Measurements from ENCODE around the gene UBASH3A.
A peak's percentile ranks its signal among the peaks of the same experiment; 100 is the strongest.

UBASH3A gene

DNA sequence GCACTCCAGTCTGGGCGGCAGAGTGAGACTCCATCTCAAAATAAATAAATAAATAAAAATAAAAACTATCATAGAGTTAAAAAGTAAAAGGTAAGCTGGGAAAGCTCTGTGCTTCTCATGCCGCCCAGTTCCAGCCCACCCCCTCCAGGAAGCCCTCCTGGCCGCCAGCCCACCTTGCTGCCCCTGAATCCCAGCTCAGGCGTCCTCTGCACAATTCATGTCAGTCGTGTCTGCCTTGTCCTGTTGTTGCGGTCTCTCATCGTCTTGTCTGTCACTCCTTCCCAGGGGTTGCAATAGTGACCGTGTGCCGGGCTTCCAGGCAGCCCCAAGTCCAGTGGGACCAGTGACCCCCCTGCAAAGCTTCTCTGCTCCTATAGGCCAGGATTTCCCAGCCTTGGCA is 48.2 kb downstream of the UBASH3A start:
- no peak for DNase-seq (ENCODE audit: low read depth)

DNA sequence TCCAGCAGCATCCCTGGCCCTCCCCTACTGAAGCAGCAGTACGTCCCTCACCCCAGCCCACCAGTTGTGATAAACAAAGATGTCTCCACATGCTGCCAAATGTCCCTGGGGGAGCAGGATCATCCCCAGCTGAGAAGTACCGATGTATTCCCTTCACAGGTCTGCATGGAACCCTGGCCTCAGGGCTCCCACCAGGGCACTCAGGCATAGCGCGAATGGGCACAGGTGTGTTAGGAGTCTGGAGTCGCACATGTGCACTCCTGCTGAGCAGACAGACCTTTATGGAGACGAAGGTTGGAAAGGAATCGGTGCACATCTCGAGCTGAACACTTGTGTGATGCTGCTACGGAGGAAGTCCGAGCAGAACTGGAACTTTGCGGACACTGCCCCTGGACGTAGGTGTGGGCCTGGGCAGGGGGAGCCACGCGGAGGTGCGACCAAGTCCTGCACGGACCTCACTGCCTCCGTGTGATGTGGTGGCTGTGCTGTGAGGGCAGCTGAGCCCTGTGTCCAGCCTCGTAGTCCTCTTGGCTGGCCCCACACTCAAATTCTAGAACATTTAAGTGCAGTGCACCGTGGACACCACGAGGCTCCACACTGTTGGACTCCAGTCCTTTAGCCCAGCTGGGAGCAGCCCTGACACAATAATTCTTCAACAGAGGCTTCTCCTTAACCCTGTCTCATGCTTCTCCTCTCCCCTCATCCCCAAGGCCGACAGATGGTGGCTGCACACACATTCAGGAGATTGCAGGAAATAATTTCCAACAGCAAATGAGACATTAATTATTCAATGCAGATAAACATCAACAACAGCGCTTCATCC is 48.9 kb downstream of the UBASH3A start:
- no peak for DNase-seq (ENCODE audit: low read depth)

DNA sequence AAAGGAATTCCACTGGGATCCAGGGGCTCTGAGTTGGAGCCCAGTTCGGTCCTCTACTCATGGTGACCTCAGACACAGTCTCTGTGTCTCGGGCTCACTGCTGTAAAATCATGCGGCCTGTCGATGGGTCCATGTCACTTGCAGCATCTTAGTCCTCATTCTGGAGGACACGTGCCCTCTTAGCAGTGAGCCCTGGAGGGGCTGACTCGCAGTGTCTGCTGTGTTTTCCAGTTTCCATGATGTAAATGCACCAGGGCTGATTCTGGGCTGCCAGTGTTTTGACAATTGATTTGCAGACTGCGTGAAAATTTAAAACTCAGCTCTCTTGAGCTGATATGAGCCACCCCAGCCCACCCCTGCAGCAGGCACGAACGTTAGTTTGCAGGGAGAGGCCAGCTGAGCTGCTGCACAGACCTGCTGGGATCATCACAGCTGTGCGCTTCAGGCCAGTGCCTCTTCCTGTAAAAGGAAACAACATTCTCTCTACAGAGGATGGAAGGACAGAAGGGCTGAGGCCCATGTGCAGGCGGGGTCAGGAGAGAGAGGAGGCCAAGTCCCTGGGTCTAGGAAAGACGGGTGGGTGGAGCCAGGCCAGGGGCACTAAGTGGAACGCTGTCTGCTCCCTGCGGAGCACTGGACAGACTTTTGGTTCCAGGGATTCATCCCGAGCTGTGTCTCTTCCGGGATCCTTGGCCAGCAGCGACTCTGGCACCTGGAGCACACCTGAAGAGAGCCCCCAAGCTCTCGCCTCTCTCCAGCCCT is 49.7 kb downstream of the UBASH3A start:
- no peak for DNase-seq (ENCODE audit: low read depth)

DNA sequence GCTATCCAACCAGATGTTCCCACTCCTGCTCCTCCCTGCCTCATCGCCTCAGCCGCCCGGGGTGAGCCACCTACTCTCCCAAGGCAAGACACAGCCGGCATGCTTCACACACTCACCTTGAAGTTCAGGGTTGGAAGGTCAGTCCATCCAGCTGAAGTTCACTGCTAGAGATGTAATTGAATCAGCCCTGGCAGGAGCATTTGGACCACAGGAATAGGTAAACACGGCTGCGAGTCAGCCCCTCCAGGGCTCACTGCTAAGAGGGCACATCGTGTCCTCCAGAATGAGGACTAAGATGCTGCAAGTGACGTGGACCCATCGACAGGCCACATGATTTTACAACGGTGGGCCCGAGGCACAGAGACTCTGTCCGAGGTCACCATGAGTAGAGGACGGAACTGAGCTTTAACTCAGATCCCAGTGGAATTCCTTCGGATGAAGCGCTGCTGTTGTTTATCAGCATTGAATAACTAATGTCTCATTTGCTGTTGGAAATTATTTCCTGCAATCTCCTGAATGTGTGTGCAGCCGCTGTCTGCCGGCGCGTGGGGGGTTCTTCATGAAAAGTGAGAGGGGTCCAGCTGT is 50.4 kb downstream of the UBASH3A start:
- no peak for DNase-seq (ENCODE audit: low read depth)

DNA sequence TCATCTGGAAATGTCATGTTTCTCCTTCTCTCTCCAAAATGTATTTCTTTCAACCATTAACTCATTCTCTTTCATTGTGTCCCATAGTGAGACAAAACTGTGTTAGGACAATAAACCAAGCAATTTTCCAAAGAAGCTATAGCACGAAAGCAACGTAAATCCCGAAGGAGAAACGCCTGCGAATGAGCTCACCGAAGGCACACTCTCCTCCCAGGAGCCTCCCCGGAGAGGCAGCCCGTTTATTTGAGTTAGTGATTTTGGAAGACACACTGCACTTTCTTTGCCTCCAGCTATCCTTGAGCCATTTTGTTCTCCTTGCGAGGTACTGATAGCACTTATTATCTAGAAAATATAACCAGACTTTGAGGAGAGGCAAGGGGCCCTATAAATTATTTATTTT is 51.1 kb downstream of the UBASH3A start:
- no peak for DNase-seq (ENCODE audit: low read depth)

DNA sequence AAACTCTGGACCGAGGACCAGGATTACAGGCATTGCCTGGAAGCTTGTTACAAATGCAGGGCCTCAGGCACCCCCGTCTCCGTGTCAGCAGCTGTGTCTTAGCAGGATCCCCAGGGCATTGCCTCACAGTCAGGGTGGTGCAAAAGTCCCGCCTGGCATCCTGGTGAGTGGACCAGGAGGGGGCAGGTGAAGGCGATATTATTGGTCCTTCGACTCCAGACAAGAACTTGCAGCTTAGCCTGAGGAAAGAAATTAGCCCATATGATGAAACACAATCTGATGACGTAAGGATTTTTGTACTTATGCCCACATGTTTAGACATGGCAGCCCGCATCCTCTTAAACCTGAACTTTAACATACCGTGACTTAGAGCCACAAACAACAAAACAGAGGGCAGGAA is 51.5 kb downstream of the UBASH3A start:
- no peak for DNase-seq (ENCODE audit: low read depth)

DNA sequence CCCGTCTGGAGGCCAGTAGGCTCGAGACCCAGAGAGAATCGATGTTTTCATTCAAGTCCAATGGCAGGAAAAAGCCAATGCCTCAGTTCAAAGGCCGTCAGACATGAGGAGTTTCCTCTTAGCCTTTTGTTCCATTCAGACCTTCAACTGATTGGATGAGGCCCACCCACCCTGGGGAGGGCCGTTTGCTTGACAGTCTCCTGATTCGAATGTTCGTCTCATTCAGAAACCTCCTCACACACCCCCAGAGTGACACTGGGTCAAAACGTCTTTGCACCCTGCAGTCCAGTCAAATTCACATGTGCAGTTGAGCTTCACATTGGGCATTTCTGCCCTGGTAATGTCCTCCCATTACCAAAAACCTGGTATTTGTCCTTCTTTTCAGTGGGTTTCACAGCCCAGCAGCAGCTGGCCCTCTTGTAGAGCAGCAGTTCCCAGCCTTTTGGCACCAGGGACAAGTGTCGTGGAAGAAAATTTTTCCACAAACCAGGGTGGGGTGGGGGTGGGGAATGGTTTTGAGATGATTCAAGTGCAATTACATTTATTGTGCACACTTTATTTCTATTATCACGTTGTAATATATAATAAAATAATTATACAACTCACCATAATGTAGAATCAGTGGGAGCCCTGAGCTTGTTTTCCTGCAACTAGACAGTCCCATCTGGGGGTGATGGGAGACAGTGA is 52.2 kb downstream of the UBASH3A start:
- DNase-seq (ENCODE audit: low read depth), result no peak

DNA sequence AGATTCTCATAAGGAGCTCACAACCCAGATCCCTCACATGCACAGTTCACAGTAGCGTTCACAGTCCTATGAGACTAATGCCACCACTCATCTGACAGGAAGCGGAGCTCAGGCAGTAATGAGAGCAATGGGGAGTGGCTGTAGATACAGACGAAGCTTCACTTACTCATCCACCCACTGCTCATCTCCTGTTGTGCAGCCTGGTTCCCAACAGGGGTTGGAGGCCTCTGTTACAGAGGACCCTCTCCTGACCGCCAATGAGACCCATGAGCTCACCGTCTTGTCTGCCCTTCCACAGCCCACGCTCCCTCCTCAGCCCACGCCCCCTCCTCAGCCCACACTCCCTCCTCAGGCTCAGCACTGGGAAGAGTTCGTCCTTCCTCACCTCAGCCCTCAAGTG is 52.8 kb downstream of the UBASH3A start:
- peak; percentile 34 for DNase-seq (ENCODE audit: low read depth)

DNA sequence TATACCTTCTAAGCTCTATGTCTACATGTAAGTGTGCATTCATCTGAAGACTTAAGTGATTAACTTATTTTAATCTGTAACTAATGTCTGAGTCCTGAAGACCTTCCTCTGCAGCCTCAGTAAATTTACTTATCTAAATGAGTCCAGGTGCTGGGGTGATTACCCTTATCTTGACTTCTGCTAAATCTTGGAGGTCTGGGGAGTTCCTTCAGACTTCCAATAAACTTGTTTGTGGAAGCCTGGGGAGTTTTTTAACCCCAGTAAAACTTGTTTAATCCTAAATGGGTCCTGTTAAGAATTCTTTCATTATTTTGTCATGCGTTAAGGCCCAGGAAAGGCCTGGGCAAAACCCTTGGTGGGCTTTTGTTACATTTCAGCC is 55.4 kb downstream of the UBASH3A start:
- no peak for DNase-seq (ENCODE audit: low read depth)

DNA sequence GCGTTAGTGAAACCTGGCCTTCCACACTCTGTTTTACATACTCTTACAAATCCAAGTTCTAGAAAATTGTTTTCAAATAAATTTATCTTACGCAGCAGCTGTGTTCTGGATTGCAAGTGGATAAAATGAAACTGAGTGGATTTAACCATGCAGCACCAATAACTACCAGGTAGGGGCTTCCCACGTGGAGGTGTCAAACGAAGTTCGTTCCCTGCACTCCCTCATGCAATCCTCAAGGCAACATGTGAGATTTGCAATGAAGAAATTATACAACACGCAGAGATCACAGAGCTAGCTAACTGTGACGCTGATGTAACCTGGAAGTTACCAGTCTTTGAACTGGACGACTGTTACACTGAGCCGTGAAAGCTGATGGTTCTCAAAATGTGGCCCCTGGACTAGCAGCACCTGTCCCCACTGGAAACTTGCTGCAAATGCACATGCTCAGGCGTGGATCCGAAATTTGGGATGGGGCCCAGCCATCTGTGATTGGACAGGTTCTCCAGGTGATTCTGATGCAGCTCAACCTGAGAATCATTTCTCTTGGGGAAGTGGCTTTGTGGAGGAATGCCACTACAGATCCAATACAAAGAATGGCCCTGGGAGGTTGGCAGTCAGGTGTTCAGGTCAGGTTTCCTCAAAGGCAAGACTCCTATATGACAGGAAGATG is 56.0 kb downstream of the UBASH3A start:
- DNase-seq (ENCODE audit: low read depth), result no peak

DNA sequence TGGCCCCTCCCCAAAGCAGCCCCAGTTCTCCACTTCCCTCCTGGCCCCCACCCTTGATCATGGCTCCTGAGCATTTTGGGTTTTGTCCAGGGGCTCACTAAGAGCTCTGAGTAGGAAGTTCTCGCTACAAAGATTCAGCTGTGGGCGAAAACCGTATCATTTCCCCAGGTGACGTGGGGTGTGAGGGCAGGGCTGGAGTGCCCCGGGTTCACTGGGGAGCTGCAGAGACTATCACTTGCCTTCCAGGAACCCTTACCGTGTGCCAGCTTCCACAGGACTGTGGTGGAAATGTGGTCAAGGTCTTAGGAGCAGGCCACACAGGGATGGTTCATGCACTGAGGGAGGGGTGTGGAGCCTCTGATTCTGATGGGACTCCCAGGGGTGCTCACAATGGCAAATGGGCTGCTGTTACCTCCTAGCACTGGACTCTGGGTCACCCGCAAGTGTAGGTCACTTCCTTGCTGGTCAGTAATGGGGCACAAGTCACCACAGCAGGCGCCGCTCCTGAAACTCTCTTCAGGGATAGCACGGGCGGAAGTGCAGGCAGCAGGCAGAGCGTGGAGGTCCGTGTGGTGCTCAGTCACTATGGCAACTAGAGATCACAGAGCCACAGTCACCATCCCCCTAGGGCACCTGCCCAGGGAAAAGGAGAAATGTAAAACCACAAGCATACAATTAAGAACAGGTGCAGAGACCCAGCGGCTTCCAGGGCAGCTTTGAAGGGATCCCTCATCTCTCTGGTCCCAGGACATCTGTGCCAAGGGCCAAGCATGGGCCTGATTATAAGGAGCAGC is 56.9 kb downstream of the UBASH3A start:
- DNase-seq (ENCODE audit: low read depth), result peak; percentile 20

DNA sequence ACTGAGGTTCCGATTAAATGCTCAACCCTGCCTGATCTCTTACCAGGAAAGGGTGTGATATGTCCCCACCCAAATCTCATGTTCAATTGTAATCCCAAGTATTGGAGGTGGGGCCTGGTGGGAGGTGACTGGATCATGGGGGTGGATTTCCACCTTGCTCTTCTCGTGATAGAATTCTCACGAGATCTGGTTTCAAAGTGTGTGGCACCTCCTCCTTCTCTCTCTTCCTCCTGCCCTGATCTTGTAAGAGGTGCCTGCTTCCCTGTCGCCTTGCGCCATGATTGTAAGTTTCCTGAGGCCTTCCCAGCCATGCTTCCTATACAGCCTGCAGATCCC is 57.5 kb downstream of the UBASH3A start:
- no peak for DNase-seq (ENCODE audit: low read depth)

DNA sequence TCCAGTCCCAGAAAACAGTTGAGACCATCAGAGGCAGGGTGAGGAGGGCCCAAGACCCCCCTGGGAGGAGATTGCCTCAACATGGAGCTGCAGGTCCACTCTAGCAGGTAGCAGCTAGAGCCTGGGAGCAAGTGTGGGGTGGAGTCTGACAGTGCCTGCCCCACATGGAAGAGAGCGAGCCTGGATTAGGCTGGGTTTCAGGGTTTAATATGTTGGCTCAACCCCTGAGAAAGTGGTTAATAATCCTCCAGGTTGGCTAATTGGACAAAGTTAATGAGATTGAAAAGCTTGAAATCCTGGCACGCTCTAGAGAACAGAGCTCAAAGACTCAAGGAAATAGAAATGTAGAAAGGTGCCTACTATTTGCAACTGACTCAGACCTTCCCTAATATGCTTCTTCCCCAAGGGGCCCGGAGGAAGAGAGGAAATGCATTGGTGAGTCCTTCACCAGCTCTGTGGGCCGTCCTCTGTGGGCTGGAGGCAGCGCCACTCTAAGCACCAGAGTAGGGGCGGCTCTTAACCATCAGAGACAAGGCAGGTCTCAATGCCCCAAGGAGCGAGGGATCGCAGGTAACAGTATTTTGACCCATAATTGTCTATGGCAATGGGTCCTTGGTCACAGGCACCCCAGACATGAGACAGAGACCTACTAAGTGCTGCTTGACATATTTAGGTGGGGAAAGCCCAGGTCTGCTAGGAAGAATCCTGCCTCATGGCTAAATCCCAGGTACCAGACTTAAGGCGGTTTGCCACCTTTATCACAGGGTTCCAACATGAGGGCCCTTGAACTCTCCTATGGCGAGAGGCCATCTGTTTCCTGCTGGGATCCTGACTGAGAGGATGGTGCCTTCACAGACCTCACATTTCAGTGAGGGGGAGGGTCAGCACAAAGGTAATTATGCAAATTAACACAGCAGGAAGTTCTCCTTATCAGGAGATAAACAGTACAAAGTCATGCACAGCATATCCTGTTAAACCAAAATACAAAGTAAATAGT is 58.5 kb downstream of the UBASH3A start:
- no peak for DNase-seq (ENCODE audit: low read depth)

DNA sequence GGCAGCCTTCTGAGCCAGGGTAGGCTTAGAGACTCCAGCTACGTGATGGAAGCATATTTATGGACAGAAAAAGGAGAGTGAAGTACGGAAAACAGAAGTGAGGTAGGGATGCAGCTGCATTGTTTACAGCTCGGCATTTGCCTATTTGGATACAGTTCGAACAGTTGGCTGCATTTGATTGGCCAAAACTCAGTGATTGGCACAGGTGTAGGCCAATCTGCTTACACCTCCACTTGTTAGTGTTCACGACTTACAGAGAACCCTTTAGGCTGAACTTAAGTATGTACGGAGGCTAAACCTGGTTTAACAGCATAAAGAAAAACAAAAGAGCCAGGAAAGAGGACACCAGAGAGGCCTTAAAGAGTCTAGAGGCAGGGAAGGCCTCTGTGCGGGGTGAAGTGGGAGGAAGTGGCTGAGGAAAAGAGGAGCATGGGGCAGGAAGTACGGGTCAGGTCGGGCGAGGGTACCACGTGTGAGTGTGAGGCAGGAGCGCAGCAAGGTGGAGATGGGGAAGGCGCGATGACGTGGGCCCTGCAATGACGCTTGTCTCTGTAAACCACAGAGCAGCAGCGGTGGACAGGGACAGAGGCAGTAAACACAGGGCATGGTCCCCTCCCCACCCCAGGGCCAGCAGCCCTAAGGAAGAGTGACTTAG is 60.3 kb downstream of the UBASH3A start:
- DNase-seq (ENCODE audit: low read depth), result peak; percentile 40

DNA sequence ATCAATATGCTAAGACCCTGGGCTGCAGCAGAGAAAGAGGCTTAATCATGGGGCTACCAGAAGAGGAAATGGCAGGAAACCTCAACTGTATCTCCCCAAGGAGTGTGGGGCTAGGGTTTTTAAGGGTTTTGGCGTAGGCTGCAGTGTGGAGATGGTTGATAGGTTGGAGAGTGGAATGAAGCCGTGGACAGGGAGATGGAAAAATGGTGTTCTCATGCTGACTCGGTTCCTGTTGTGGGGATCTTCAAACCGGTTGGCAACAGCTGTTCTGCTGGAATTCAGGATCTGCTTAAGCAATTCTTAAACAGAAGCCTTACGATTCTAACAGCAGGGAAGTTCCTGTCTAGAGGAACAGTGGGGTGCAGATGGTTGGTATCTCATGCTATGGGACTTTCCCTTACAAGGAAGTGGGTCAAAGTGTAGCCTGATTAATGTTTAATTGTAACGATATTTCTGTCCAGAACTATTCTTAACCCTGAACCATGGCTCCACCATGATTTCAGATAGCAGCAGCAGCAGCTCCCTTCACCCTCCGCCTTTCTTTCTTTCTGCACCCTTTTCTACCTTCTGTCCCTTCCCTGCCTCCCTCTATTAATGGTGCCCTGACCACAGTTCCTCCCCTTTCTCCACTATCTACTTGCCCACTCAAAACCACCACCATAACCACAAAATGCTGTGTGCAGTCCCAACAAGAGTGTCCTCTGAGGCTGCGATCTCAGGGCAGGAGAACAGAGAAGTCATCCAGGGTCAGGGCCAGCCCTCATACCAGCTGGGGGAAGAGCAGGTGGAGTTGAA is 61.5 kb downstream of the UBASH3A start:
- no peak for DNase-seq (ENCODE audit: low read depth)

DNA sequence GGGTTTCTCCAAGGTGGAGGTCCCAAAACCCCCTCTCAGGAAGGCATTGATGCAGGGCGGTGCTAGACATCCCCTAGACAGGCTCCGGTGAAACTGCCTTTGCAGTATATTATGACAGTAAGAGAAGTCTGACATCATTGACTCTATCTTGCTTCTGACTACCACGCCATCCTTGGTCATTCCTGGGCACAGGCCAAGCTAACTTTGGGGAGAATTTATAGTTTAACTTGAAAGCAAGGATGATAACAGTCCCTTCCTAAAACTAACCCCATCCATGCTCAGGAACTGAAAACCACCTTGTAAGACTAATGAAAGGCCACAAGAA is 62.1 kb downstream of the UBASH3A start:
- no peak for DNase-seq (ENCODE audit: low read depth)

DNA sequence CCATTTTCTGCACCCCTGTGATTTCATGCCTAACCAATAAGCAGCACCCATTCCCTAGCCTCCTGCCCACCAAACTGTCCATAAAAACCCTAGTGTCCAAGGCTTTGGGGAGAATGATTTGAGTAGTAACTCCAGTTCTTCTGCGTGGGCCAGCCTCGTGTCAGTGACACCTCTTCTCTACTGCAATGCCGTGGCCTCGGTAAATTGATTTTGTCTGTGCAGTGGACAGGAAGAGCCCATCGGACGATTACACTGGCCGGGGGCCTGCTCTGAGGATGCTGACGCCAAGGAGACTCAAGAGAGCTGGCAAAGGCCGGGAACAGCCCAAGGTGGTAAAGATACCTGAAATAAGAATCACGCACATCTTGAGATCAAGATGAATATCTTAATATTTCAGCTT is 63.0 kb downstream of the UBASH3A start:
- DNase-seq (ENCODE audit: low read depth), result no peak

DNA sequence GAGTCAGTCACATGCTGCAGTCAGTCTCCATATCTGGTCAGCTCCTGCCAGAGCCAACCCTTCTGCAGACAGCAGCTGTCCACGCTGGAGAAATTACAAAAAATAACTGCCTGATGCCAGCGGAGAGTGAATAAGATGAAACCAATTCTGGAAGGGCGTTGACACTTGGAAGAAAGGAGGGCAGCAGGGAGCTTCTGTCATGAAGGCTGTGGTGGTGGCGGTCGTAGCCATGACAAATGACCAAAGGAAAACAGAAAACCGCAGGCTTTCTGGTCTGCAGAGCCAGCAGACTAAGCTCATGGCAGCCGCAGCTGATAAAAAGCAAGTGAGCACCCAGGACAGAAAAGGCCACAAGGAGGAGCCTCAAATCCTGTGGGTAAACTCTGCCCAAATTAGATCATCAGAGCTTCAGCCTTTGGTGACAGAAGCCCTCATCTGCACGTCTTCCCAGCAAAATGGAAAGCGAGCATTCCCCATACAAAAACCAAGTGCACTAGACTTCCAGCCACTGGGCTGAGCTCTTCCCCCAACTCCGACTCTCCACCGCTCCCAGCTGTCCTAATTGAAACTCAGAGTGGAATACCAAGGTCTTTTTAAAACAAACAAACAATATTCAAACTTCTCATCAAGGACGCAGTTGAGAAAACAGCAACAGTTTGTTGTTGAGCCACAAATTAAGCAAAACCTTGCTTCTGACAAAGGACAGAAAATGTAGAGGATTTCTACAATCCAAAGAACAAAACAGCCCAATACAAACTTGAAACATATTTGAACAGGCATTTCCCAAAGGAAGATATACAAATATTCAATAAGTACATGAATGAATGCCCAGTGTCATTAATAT is 63.7 kb downstream of the UBASH3A start:
- DNase-seq (ENCODE audit: low read depth), result no peak
